HepG2 (cell line): ENCODE results near the gene TYMP. TPM values are rescaled to one million over a fixed set of nuclear protein-coding genes. Genes with fewer than 3 reads are reported as not detected.
A peak's percentile ranks its signal among the peaks of the same experiment; 100 is the strongest.

ENCODE experiments used
- CSRNP1 ChIP-seq: sonication (generic); formaldehyde crosslinking; IDR thresholded peaks from 2 replicates; pipeline ENCODE4 v1.8.1; 2023; ENCODE audit warnings: mild to moderate bottlenecking, missing genetic modification reagents
- DMAP1 ChIP-seq: IDR thresholded peaks from 2 replicates; pipeline ENCODE4 v1.6.1; 2016
- HHEX ChIP-seq: IDR thresholded peaks from 2 replicates; pipeline ENCODE4 v1.6.1; 2016; ENCODE audit warnings: control low read depth
- HNF4G ChIP-seq, 2 experiments: sonication (generic) in 1 of 2; formaldehyde crosslinking in 1 of 2; IDR thresholded peaks; 2 replicates each; pipeline versions ENCODE4 v1.4.0 to v1.6.1; 2011 to 2020; ENCODE audit warnings: borderline replicate concordance in 2 of 2, low read depth in 2 of 2, mild to moderate bottlenecking in 2 of 2, low read length in 1 of 2, missing genetic modification reagents in 1 of 2, moderate library complexity in 1 of 2
- NCOA5 ChIP-seq: sonication (generic); formaldehyde crosslinking; IDR thresholded peaks from 2 replicates; pipeline ENCODE4 v1.4.0; 2020; ENCODE audit warnings: missing genetic modification reagents
- PHB2 ChIP-seq: fragments of 450-650 bp; IDR thresholded peaks from 2 replicates; pipeline ENCODE4 v1.6.1; 2018; ENCODE audit not compliant: partially characterized antibody
- RELA ChIP-seq: sonication (generic); formaldehyde crosslinking; IDR thresholded peaks from 2 replicates; pipeline ENCODE4 v1.4.0; 2020; ENCODE audit warnings: missing genetic modification reagents
- SMARCC2 ChIP-seq: fragments of 450-650 bp; IDR thresholded peaks from 2 replicates; pipeline ENCODE4 v1.6.1; 2017; ENCODE audit warnings: antibody characterized with exemption, mild to moderate bottlenecking
- TRIM24 ChIP-seq: sonication (generic); formaldehyde crosslinking; IDR thresholded peaks from 2 replicates; pipeline ENCODE4 v1.8.0; 2022; ENCODE audit warnings: mild to moderate bottlenecking, missing genetic modification reagents
- ZNF263 ChIP-seq: sonication (generic); formaldehyde crosslinking; IDR thresholded peaks from 2 replicates; pipeline ENCODE4 v1.4.0; 2020; ENCODE audit warnings: missing genetic modification reagents
- ZNF407 ChIP-seq: sonication (generic); formaldehyde crosslinking; IDR thresholded peaks from one replicate; pipeline ENCODE4 v1.5.1; 2020; ENCODE audit warnings: mild to moderate bottlenecking, missing genetic modification reagents; ENCODE audit errors: not compliant biosample characterization
- ZNF724P ChIP-seq: sonication (generic); formaldehyde crosslinking; IDR thresholded peaks from 2 replicates; pipeline ENCODE4 v1.8.0; 2022; ENCODE audit warnings: missing genetic modification reagents, borderline replicate concordance
- polyA plus RNA-seq, 8 experiments: library from polyadenylated mRNA; depleted of rRNA in 3 of 8; stranded (reverse) in 7 of 8; unstranded in 1 of 8; fragments of >200 nt; fragmentation: Illumina TruSeq in 4 of 8; extraction: Trizol in 4 of 8; gene quantifications; 2 replicates each; pipeline versions ENCODE4 v1.2.1 to v1.2.3, GENCODE V29; 2011 to 2016; ENCODE audit warnings: low read depth in 4 of 8, missing spikeins in 1 of 8, mixed read lengths in 1 of 8; ENCODE audit not compliant: insufficient read depth in 1 of 8
- total RNA-seq, 5 experiments: library from RNA; depleted of rRNA; stranded (reverse); fragments of >200 nt; fragmentation: Illumina TruSeq; extraction: Trizol; gene quantifications; 2 replicates each; pipeline ENCODE4 v1.2.3, GENCODE V29; 2016; ENCODE audit warnings: low read depth in 1 of 5
- TF ChIP-seq, protein P1 (sequence below): sonication (generic); formaldehyde crosslinking; IDR thresholded peaks from 2 replicates; pipeline ENCODE4 v1.4.0; 2020; ENCODE audit warnings: low read depth, mild to moderate bottlenecking, missing genetic modification reagents
- TF ChIP-seq, protein P2 (sequence below): IDR thresholded peaks from 2 replicates; pipeline ENCODE4 v1.6.1; 2016; ENCODE audit warnings: missing compliant biosample characterization, missing genetic modification reagents, borderline replicate concordance
- TF ChIP-seq, protein P3 (sequence below): sonication (generic); formaldehyde crosslinking; IDR thresholded peaks from 2 replicates; pipeline ENCODE4 v1.8.0; 2022; ENCODE audit warnings: mild to moderate bottlenecking, missing genetic modification reagents, borderline replicate concordance

Gene TYMP
- total and polyA plus RNA-seq, 2 of the 13 experiments (the other 11 are each of a cell fraction or from before 2014, with no cell fraction given) = 3.9 to 4.3 TPM

- no peak for TF ChIP-seq ZNF407 (CRISPR knock-in tag)
- TF ChIP-seq RELA (CRISPR knock-in tag) = no peak
- TF ChIP-seq, protein P1, sequence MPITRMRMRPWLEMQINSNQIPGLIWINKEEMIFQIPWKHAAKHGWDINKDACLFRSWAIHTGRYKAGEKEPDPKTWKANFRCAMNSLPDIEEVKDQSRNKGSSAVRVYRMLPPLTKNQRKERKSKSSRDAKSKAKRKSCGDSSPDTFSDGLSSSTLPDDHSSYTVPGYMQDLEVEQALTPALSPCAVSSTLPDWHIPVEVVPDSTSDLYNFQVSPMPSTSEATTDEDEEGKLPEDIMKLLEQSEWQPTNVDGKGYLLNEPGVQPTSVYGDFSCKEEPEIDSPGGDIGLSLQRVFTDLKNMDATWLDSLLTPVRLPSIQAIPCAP (CRISPR knock-in tag) = no peak
- TF ChIP-seq DMAP1 (CRISPR knock-in tag) = peak; percentile 86
- no peak for TF ChIP-seq NCOA5
- peak; percentile 52; the same call in 1 of the 2 replicates for TF ChIP-seq HNF4G (IDR thresholded peaks at IDR 0.05; ENCODE audit: borderline replicate concordance, low read depth, low read length)
- no peak; the same call in 1 of the 2 replicates for TF ChIP-seq HNF4G (CRISPR knock-in tag; IDR thresholded peaks at IDR 0.05; ENCODE audit: borderline replicate concordance, low read depth)
- TF ChIP-seq, protein P2, sequence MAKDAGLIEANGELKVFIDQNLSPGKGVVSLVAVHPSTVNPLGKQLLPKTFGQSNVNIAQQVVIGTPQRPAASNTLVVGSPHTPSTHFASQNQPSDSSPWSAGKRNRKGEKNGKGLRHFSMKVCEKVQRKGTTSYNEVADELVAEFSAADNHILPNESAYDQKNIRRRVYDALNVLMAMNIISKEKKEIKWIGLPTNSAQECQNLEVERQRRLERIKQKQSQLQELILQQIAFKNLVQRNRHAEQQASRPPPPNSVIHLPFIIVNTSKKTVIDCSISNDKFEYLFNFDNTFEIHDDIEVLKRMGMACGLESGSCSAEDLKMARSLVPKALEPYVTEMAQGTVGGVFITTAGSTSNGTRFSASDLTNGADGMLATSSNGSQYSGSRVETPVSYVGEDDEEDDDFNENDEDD (CRISPR knock-in tag) = peak; percentile 88
- no peak for TF ChIP-seq SMARCC2
- TF ChIP-seq, protein P3, sequence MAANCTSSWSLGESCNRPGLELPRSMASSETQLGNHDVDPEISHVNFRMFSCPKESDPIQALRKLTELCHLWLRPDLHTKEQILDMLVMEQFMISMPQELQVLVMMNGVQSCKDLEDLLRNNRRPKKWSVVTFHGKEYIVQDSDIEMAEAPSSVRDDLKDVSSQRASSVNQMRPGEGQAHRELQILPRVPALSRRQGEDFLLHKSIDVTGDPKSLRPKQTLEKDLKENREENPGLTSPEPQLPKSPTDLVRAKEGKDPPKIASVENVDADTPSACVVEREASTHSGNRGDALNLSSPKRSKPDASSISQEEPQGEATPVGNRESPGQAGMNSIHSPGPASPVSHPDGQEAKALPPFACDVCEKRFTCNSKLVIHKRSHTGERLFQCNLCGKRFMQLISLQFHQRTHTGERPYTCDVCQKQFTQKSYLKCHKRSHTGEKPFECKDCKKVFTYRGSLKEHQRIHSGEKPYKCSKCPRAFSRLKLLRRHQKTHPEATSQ (CRISPR knock-in tag) = no peak
- TF ChIP-seq TRIM24 = 0 out of 2 replicates have a peak, but pooled peaks have one; percentile 27
- no peak for TF ChIP-seq HHEX (CRISPR knock-in tag)
- peak; percentile 76; the same call in 1 of the 2 replicates for TF ChIP-seq CSRNP1 (CRISPR knock-in tag)
- TF ChIP-seq ZNF724P (CRISPR knock-in tag) = no peak; the same call in 1 of the 2 replicates
- peak; percentile 38; the same call in 1 of the 2 replicates for TF ChIP-seq ZNF263 (CRISPR knock-in tag)
- TF ChIP-seq PHB2 = no peak
These were observed at the start of gene TYMP (continued) for GRCh38 chr22:50529897-50530579.
